ENCODE measurements around the gene WDR64. TPM values are rescaled to one million over a fixed set of nuclear protein-coding genes. Genes with fewer than 3 reads are reported as not detected.

Gene WDR64
- total and polyA plus RNA-seq, 2 of the 13 experiments (the other 11 are each of a cell fraction or from before 2014, with no cell fraction given) = not detected

- Histone ChIP-seq H3K4me1 (ENCODE audit: insufficient read depth, low read length) (no peaks in the 10 kb centered on the region), H3K27ac (ENCODE audit: extremely low read length, insufficient read depth, low read length) (no peak overlapping the region), H3K4me3 (replicated peaks in 1 of 3; ENCODE audit: insufficient read depth in 1 of 3, low read depth in 2 of 3, low read length in 3 of 3) (no peak overlapping the region), H3K27me3 (ENCODE audit: control insufficient read depth in 1 of 2, insufficient read depth in 2 of 2, low read length in 2 of 2) (no peaks in the 10 kb centered on the region), H3K79me2 (ENCODE audit: insufficient read depth, low read length) (no peaks in the 10 kb centered on the region), H4K20me1 (ENCODE audit: insufficient read depth, low read length) (no peaks in the 10 kb centered on the region), H3K36me3 (replicated peaks in 1 of 2; ENCODE audit: control insufficient read depth in 1 of 2, insufficient read depth in 2 of 2, low read length in 2 of 2) (no peaks in the 10 kb centered on the region), H3K9ac (ENCODE audit: insufficient read depth, low read depth, low read length) (no peak overlapping the region), H3K4me2 (ENCODE audit: low read depth, low read length) (no peak overlapping the region), H3K9me3 (ENCODE audit: low read length) (no peaks in the 10 kb centered on the region), H2AFZ (ENCODE audit: low read length) (no peak overlapping the region)
- in situ Hi-C loops (cut with HindIII; ENCODE audit: extremely low pct_ligation_motif_present, low pct_unique_long_range_greater_than_20kb) (loop anchor here (10.0 kb wide), 1 partner anchor 60 kb away; no protein-coding TSS in a partner anchor), intact Hi-C loops (cut with micrococcal nuclease; ENCODE audit: unreplicated experiment) (no loop called here)
- CTCF ChIA-PET (ENCODE audit: low intra/inter-chr PET ratio, low total read pairs) = no interaction called here
- ATAC-seq (no peak), FAIRE-seq (no peak), DNase-seq (ENCODE audit: low spot score) (no peak)
- BruUV-seq (replicated peaks) = no TSS peak
- POLR2A ChIA-PET = no interaction called here
- TF ChIP-seq SMARCC2 (IDR thresholded peaks at IDR 0.05) (no peak), ZNF615 (CRISPR knock-in tag; IDR thresholded peaks at IDR 0.05; ENCODE audit: borderline replicate concordance) (no peak), ZNF782 (CRISPR knock-in tag; IDR thresholded peaks at IDR 0.05; ENCODE audit: borderline replicate concordance) (no peak), MIER2 (CRISPR knock-in tag; IDR thresholded peaks at IDR 0.05) (no peak), ZNF616 (CRISPR knock-in tag; IDR thresholded peaks at IDR 0.05; ENCODE audit: low read depth) (no peak), GATA4 (IDR thresholded peaks at IDR 0.05; ENCODE audit: borderline replicate concordance, low read depth) (no peak), ZNF17 (CRISPR knock-in tag; IDR thresholded peaks at IDR 0.05) (no peak), ZBTB49 (CRISPR knock-in tag; IDR thresholded peaks at IDR 0.05; ENCODE audit: borderline replicate concordance) (no peak), ATF2 (CRISPR knock-in tag; IDR thresholded peaks at IDR 0.05) (no peak), SNAPC4 (CRISPR knock-in tag; IDR thresholded peaks at IDR 0.05) (no peak), DMAP1 (CRISPR knock-in tag; IDR thresholded peaks at IDR 0.05) (no peak), ZNF33A (CRISPR knock-in tag; IDR thresholded peaks at IDR 0.05; ENCODE audit: borderline replicate concordance) (no peak), TEAD2 (CRISPR knock-in tag; IDR thresholded peaks at IDR 0.05) (no peak)
- 22% methylated on average over 5 of the region's 5 CpGs for WGBS (ENCODE audit: low lambda C conversion rate)
Measured at GRCh38 chr1:241734533-241734932, 82.5 kb downstream of the WDR64 start.
